Astrocyte (in vitro differentiated cells and primary cell): ENCODE results near the gene CEP104. TPM values are rescaled to one million over a fixed set of nuclear protein-coding genes. Genes with fewer than 3 reads are reported as not detected.
"Not testable (repeated sequence)": the region's sequence is repeated elsewhere in the genome, so short reads cannot be mapped to it uniquely, and the experiment has no call there.

Source experiments
- DNase-seq: peaks from one replicate; pipeline ENCODE4 v3.0.0-alpha.2; 2010; ENCODE audit warnings: low read depth
- FAIRE-seq: peaks from 2 replicates; lab custom pipeline; 2011; peaks lifted over from hg19 to GRCh38; lab: Jason Lieb, UNC
- H2AFZ ChIP-seq: 2 replicates; pipeline ENCODE4 v1.6.0; 2012; ENCODE audit warnings: low read depth, low read length, inconsistent platforms
- H3K27ac ChIP-seq: 2 replicates; pipeline ENCODE4 v1.5.1; 2011; ENCODE audit warnings: low read depth, low read length, inconsistent platforms
- H3K27me3 ChIP-seq: 2 replicates; pipeline ENCODE4 v1.6.0; 2011; ENCODE audit warnings: low read length, inconsistent platforms; ENCODE audit not compliant: insufficient read depth
- H3K36me3 ChIP-seq: 2 replicates; pipeline ENCODE4 v1.5.1; 2011; ENCODE audit warnings: low read length, inconsistent platforms; ENCODE audit not compliant: insufficient read depth
- H3K4me1 ChIP-seq: 2 replicates; pipeline ENCODE4 v1.5.1; 2011; ENCODE audit warnings: low read length, inconsistent platforms; ENCODE audit not compliant: insufficient read depth
- H3K4me2 ChIP-seq: 2 replicates; pipeline ENCODE4 v1.6.0; 2012; ENCODE audit warnings: low read length, inconsistent platforms
- H3K4me3 ChIP-seq: 2 replicates; pipeline ENCODE4 v1.5.1; 2011; ENCODE audit warnings: low read depth, mild to moderate bottlenecking, low read length, inconsistent platforms; ENCODE audit not compliant: insufficient read depth
- H3K79me2 ChIP-seq: 2 replicates; pipeline ENCODE4 v1.6.0; 2012; ENCODE audit warnings: mild to moderate bottlenecking, low read length, inconsistent platforms; ENCODE audit not compliant: insufficient read depth
- H3K9ac ChIP-seq: 2 replicates; pipeline ENCODE4 v1.6.0; 2012; ENCODE audit warnings: mild to moderate bottlenecking, low read length, inconsistent platforms
- H3K9me3 ChIP-seq: 2 replicates; pipeline ENCODE4 v1.5.1; 2012; ENCODE audit warnings: low read depth, mild to moderate bottlenecking, low read length, inconsistent platforms; ENCODE audit not compliant: insufficient read depth
- H4K20me1 ChIP-seq: 2 replicates; pipeline ENCODE4 v1.6.0; 2012; ENCODE audit warnings: low read length, inconsistent platforms; ENCODE audit not compliant: insufficient read depth
- H3K27ac Mint-ChIP-seq: one replicate; pipeline ENCODE4 v1.8.0; 2021; ENCODE audit warnings: mild to moderate bottlenecking, mixed read lengths; ENCODE audit not compliant: unreplicated experiment
- H3K27me3 Mint-ChIP-seq: one replicate; pipeline ENCODE4 v1.8.0; 2021; ENCODE audit warnings: low read depth, mixed read lengths; ENCODE audit not compliant: unreplicated experiment
- H3K36me3 Mint-ChIP-seq: one replicate; pipeline ENCODE4 v1.8.0; 2021; ENCODE audit warnings: low read depth, mixed read lengths; ENCODE audit not compliant: unreplicated experiment
- H3K4me1 Mint-ChIP-seq: one replicate; pipeline ENCODE4 v1.8.0; 2021; ENCODE audit warnings: low read depth, mixed read lengths; ENCODE audit not compliant: unreplicated experiment
- H3K4me3 Mint-ChIP-seq: one replicate; pipeline ENCODE4 v1.8.0; 2021; ENCODE audit warnings: mild to moderate bottlenecking, moderate library complexity, mixed read lengths; ENCODE audit not compliant: unreplicated experiment
- H3K9me3 Mint-ChIP-seq: one replicate; pipeline ENCODE4 v1.8.0; 2021; ENCODE audit warnings: mild to moderate bottlenecking, mixed read lengths; ENCODE audit not compliant: unreplicated experiment
- EZH2 ChIP-seq: IDR thresholded peaks from 2 replicates; pipeline ENCODE4 v1.6.1; 2012; ENCODE audit warnings: mild to moderate bottlenecking, low read length, inconsistent platforms; ENCODE audit not compliant: insufficient read depth
- total RNA-seq: library from RNA; stranded (reverse); gene quantifications from 2 replicates; pipeline ENCODE4 v1.2.1, GENCODE V29; 2021
- TF ChIP-seq, protein P1 (sequence below): IDR thresholded peaks from 2 replicates; pipeline ENCODE4 v1.5.1; 2011; ENCODE audit warnings: low read depth, mild to moderate bottlenecking, inconsistent platforms, low read length, moderate library complexity; ENCODE audit not compliant: insufficient read depth

Gene CEP104
- total RNA-seq, 1 donor from 2014 or later: 43.6 TPM

- Histone ChIP-seq H3K9me3 (no peaks in the 10 kb centered on the region), H3K9ac (no peak overlapping the region), H3K79me2 (no peaks in the 10 kb centered on the region), H3K4me2 (no peak overlapping the region), H3K27me3 (no peaks in the 10 kb centered on the region), H3K4me3 (no peak overlapping the region), H4K20me1 (no peaks in the 10 kb centered on the region), H3K27ac (no peak overlapping the region), H2AFZ (no peak overlapping the region), H3K36me3 (no peaks in the 10 kb centered on the region), H3K4me1 (no peaks in the 10 kb centered on the region)
- Mint-ChIP-seq H3K27ac (no peak overlapping the region), H3K4me1 (peaks cover 7% of the 10 kb centered on the region), H3K4me3 (no peak overlapping the region), H3K36me3 (no peaks in the 10 kb centered on the region), H3K27me3 (peaks cover 7% of the 10 kb centered on the region), H3K9me3 (peaks cover 3% of the 10 kb centered on the region)
- no peak for FAIRE-seq
- TF ChIP-seq, protein P1, sequence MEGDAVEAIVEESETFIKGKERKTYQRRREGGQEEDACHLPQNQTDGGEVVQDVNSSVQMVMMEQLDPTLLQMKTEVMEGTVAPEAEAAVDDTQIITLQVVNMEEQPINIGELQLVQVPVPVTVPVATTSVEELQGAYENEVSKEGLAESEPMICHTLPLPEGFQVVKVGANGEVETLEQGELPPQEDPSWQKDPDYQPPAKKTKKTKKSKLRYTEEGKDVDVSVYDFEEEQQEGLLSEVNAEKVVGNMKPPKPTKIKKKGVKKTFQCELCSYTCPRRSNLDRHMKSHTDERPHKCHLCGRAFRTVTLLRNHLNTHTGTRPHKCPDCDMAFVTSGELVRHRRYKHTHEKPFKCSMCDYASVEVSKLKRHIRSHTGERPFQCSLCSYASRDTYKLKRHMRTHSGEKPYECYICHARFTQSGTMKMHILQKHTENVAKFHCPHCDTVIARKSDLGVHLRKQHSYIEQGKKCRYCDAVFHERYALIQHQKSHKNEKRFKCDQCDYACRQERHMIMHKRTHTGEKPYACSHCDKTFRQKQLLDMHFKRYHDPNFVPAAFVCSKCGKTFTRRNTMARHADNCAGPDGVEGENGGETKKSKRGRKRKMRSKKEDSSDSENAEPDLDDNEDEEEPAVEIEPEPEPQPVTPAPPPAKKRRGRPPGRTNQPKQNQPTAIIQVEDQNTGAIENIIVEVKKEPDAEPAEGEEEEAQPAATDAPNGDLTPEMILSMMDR: no peak
- no peak for TF ChIP-seq EZH2
- no peak for DNase-seq
Observed at GRCh38 chr1:3809680-3810079, 47.3 kb downstream of the CEP104 start.

DNA sequence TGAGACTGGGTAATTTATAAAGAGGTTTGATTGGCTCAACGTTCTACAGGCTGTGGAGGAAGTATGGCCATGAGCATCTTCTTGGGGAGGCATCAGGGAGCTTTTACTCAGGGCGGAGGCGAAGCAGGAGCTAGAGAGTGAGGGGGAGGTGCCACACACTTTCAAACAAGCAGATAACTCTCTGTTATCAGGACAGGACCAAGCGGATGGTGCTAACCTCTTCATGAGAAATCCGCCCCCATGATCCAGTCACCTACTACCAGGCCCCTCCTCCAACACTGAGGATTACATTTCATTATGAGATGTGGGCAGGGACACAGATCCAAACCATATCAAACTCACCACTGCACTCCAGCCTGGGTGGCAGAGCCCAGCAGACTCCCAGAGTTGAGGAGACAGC is 49.2 kb downstream of the CEP104 start:
- Histone ChIP-seq H4K20me1 (no peaks in the 10 kb centered on the region), H3K9ac (no peak overlapping the region), H3K4me3 (no peak overlapping the region), H3K36me3 (no peaks in the 10 kb centered on the region), H2AFZ (no peak overlapping the region), H3K79me2 (no peaks in the 10 kb centered on the region), H3K27me3 (no peaks in the 10 kb centered on the region), H3K4me1 (no peaks in the 10 kb centered on the region), H3K27ac (no peak overlapping the region), H3K4me2 (no peak overlapping the region), H3K9me3 (no peaks in the 10 kb centered on the region)
- H3K9me3 Mint-ChIP-seq: peaks cover 3% of the 10 kb centered on the region
- H3K4me1 Mint-ChIP-seq: peaks cover 7% of the 10 kb centered on the region
- TF ChIP-seq EZH2: no peak
- TF ChIP-seq, protein P1: no peak
- no peak overlapping the region for H3K27ac Mint-ChIP-seq
- DNase-seq (no peak), FAIRE-seq (no peak)
- H3K4me3 Mint-ChIP-seq: no peak overlapping the region
- H3K36me3 Mint-ChIP-seq: no peaks in the 10 kb centered on the region
- peaks cover 21% of the 10 kb centered on the region for H3K27me3 Mint-ChIP-seq

GRCh38 chr1:3805038-3805437 is 52.0 kb downstream of the CEP104 start:
- Histone ChIP-seq H3K4me2 (no peak overlapping the region), H2AFZ (no peak overlapping the region), H3K4me3 (no peak overlapping the region), H3K27me3 (no peaks in the 10 kb centered on the region), H3K36me3 (no peaks in the 10 kb centered on the region), H3K4me1 (no peaks in the 10 kb centered on the region), H3K9me3 (no peaks in the 10 kb centered on the region), H3K27ac (no peak overlapping the region), H4K20me1 (no peaks in the 10 kb centered on the region), H3K79me2 (no peaks in the 10 kb centered on the region), H3K9ac (no peak overlapping the region)
- no peak overlapping the region for H3K27ac Mint-ChIP-seq
- DNase-seq (no peak), FAIRE-seq (no peak)
- H3K4me1 Mint-ChIP-seq: no peaks in the 10 kb centered on the region
- H3K9me3 Mint-ChIP-seq: peaks cover 3% of the 10 kb centered on the region
- no peak overlapping the region for H3K4me3 Mint-ChIP-seq
- no peaks in the 10 kb centered on the region for H3K36me3 Mint-ChIP-seq
- peaks cover 21% of the 10 kb centered on the region for H3K27me3 Mint-ChIP-seq
- TF ChIP-seq, protein P1: no peak
- TF ChIP-seq EZH2: no peak

- H3K9ac ChIP-seq, H3K9me3 ChIP-seq, H3K4me1 ChIP-seq, H3K36me3 ChIP-seq, FAIRE-seq, H3K4me2 ChIP-seq, DNase-seq, H3K4me1 Mint-ChIP-seq, H3K27ac Mint-ChIP-seq, H3K27me3 ChIP-seq, H3K9me3 Mint-ChIP-seq, H3K4me3 ChIP-seq, H4K20me1 ChIP-seq, H3K4me3 Mint-ChIP-seq, H3K79me2 ChIP-seq, H2AFZ ChIP-seq, H3K27ac ChIP-seq, H3K36me3 Mint-ChIP-seq: not testable (repeated sequence)
- peaks cover 21% of the 10 kb centered on the region for H3K27me3 Mint-ChIP-seq
Observed at GRCh38 chr1:3804627-3804944, 52.4 kb downstream of the CEP104 start.
